ENCODE measurements around the gene MRPL1. TPM values are rescaled to one million over a fixed set of nuclear protein-coding genes. Genes with fewer than 3 reads are reported as not detected.

Gene MRPL1
- total RNA-seq, 2 experiments from 2014 or later = 22.6 to 37.4 TPM

GRCh38 chr4:77992581-77992980 lies 130.0 kb downstream of the MRPL1 start:
- BruUV-seq (replicated peaks) = no TSS peak
- TF ChIP-seq EZH2phosphoT487 (IDR thresholded peaks at IDR 0.05; ENCODE audit: borderline replicate concordance, low read depth, low read length) (no peak), CTCF (conservative IDR thresholded peaks at IDR 0.05; ENCODE audit: low read length) (no peak)
- no peaks in the 10 kb centered on the region for H4K20me1 ChIP-seq (ENCODE audit: insufficient read depth, low read length)
- no peak overlapping the region for H3K4me3 ChIP-seq (ENCODE audit: low read depth, low read length, poor library complexity, severe bottlenecking)
- intact Hi-C loops (cut with micrococcal nuclease; ENCODE audit: unreplicated experiment) = no loop called here
- no peak overlapping the region for H2AFZ ChIP-seq (ENCODE audit: low read length)
- H3K4me1 ChIP-seq (ENCODE audit: insufficient read depth, low read length, poor library complexity, severe bottlenecking) = no peaks in the 10 kb centered on the region
- CTCF ChIA-PET (ENCODE audit: unreplicated experiment) = no interaction called here
- H3K79me2 ChIP-seq (ENCODE audit: insufficient read depth, low read depth, low read length) = no peaks in the 10 kb centered on the region
- no peak overlapping the region for H3K27ac ChIP-seq (ENCODE audit: low read depth, low read length, poor library complexity, severe bottlenecking)
- no peaks in the 10 kb centered on the region for H3K9me2 ChIP-seq (ENCODE audit: insufficient read depth, low read length)
- no peak overlapping the region for H3K4me2 ChIP-seq (ENCODE audit: low read length)
- H3K9me3 ChIP-seq (ENCODE audit: low read length) = no peaks in the 10 kb centered on the region
- POLR2A ChIA-PET = no interaction called here
- no peak for DNase-seq (ENCODE audit: low spot score)
- H3K36me3 ChIP-seq (ENCODE audit: insufficient read depth, low read length) = no peaks in the 10 kb centered on the region

- ChIA-PET POLR2A (interaction anchor here (0.5 to 0.6 kb wide), 3 partner anchors 541 to 1932 kb away, joined by 3 to 5 read pairs (median 3); no protein-coding TSS in a partner anchor), CTCF (ENCODE audit: unreplicated experiment) (no interaction called here)
- H3K4me2 ChIP-seq (ENCODE audit: low read length) = no peak overlapping the region
- no peak overlapping the region for H2AFZ ChIP-seq (ENCODE audit: low read length)
- intact Hi-C loops (cut with micrococcal nuclease; ENCODE audit: unreplicated experiment) = no loop called here
- no peaks in the 10 kb centered on the region for H4K20me1 ChIP-seq (ENCODE audit: insufficient read depth, low read length)
- H3K4me1 ChIP-seq (ENCODE audit: insufficient read depth, low read length, poor library complexity, severe bottlenecking) = no peaks in the 10 kb centered on the region
- TF ChIP-seq EZH2phosphoT487 (IDR thresholded peaks at IDR 0.05; ENCODE audit: borderline replicate concordance, low read depth, low read length) = no peak
- TF ChIP-seq CTCF (conservative IDR thresholded peaks at IDR 0.05; ENCODE audit: low read length) = peak; percentile 82
- no peaks in the 10 kb centered on the region for H3K9me2 ChIP-seq (ENCODE audit: insufficient read depth, low read length)
- H3K4me3 ChIP-seq (ENCODE audit: low read depth, low read length, poor library complexity, severe bottlenecking) = no peak overlapping the region
- no peaks in the 10 kb centered on the region for H3K36me3 ChIP-seq (ENCODE audit: insufficient read depth, low read length)
- DNase-seq (ENCODE audit: low spot score) = peak; percentile 62
- no peaks in the 10 kb centered on the region for H3K9me3 ChIP-seq (ENCODE audit: low read length)
- no peak overlapping the region for H3K27ac ChIP-seq (ENCODE audit: low read depth, low read length, poor library complexity, severe bottlenecking)
- H3K79me2 ChIP-seq (ENCODE audit: insufficient read depth, low read depth, low read length) = no peaks in the 10 kb centered on the region
- no TSS peak for BruUV-seq (replicated peaks)
These were observed 131.6 kb downstream of the MRPL1 start for GRCh38 chr4:77994194-77994721.

DNA sequence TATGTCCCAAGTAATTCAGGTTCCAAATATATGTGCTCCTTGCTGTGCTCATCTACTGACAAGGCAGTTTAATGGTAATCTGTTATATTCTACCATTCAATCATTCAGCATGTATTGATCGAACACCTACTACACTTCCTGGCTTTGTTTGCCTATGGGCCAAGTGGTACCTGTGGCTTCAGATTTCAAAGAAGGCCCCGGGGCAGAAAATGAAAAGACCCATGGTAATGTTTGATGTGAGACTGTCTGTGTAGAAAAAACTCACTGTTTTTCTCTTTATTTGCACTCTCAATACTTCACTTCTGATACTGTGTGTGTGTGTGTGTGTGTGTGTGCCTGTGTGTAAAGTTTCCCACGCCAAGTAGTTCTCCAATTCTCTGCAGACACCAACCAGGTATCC lies 133.4 kb downstream of the MRPL1 start:
- H3K9me3 ChIP-seq (ENCODE audit: low read length) = no peaks in the 10 kb centered on the region
- H3K79me2 ChIP-seq (ENCODE audit: insufficient read depth, low read depth, low read length) = no peaks in the 10 kb centered on the region
- intact Hi-C loops (cut with micrococcal nuclease; ENCODE audit: unreplicated experiment) = no loop called here
- POLR2A ChIA-PET = no interaction called here
- H3K4me1 ChIP-seq (ENCODE audit: insufficient read depth, low read length, poor library complexity, severe bottlenecking) = no peaks in the 10 kb centered on the region
- H2AFZ ChIP-seq (ENCODE audit: low read length) = no peak overlapping the region
- BruUV-seq (replicated peaks) = no TSS peak
- H3K4me3 ChIP-seq (ENCODE audit: low read depth, low read length, poor library complexity, severe bottlenecking) = no peak overlapping the region
- no peaks in the 10 kb centered on the region for H3K36me3 ChIP-seq (ENCODE audit: insufficient read depth, low read length)
- H3K9me2 ChIP-seq (ENCODE audit: insufficient read depth, low read length) = no peaks in the 10 kb centered on the region
- H3K4me2 ChIP-seq (ENCODE audit: low read length) = no peak overlapping the region
- H3K27ac ChIP-seq (ENCODE audit: low read depth, low read length, poor library complexity, severe bottlenecking) = no peak overlapping the region
- CTCF ChIA-PET (ENCODE audit: unreplicated experiment) = no interaction called here
- no peak for DNase-seq (ENCODE audit: low spot score)
- no peak for TF ChIP-seq CTCF (conservative IDR thresholded peaks at IDR 0.05; ENCODE audit: low read length)
- TF ChIP-seq EZH2phosphoT487 (IDR thresholded peaks at IDR 0.05; ENCODE audit: borderline replicate concordance, low read depth, low read length) = no peak
- H4K20me1 ChIP-seq (ENCODE audit: insufficient read depth, low read length) = no peaks in the 10 kb centered on the region
